Nephron progenitor cell (in vitro differentiated cells): Measurements from ENCODE around the gene SCN2B.
A peak's percentile ranks its signal among the peaks of the same experiment; 100 is the strongest.

Source experiments
- DNase-seq: peaks from one replicate; pipeline ENCODE4 v3.0.0; 2021
- H3K27ac Mint-ChIP-seq: 2 replicates; pipeline ENCODE4 v1.8.0; 2021; ENCODE audit warnings: mild to moderate bottlenecking, moderate library complexity, mixed read lengths
- H3K27me3 Mint-ChIP-seq: 2 replicates; pipeline ENCODE4 v1.8.0; 2021; ENCODE audit warnings: mild to moderate bottlenecking, low read depth, mixed read lengths; ENCODE audit not compliant: poor library complexity
- H3K36me3 Mint-ChIP-seq: 2 replicates; pipeline ENCODE4 v1.8.0; 2021; ENCODE audit warnings: low read depth, mixed read lengths
- H3K4me1 Mint-ChIP-seq: 2 replicates; pipeline ENCODE4 v1.8.0; 2021; ENCODE audit warnings: mixed read lengths
- H3K4me3 Mint-ChIP-seq: 2 replicates; pipeline ENCODE4 v1.8.0; 2021; ENCODE audit warnings: mild to moderate bottlenecking, moderate library complexity, mixed read lengths
- H3K9me3 Mint-ChIP-seq: 2 replicates; pipeline ENCODE4 v1.8.0; 2021; ENCODE audit warnings: mild to moderate bottlenecking, moderate library complexity, mixed read lengths
- TF ChIP-seq, protein P1 (sequence below): fragments of 200-600 bp; sonication (generic); IDR thresholded peaks from 2 replicates; pipeline ENCODE4 v1.5.0; 2021; ENCODE audit warnings: antibody characterized with exemption

Gene SCN2B

DNA sequence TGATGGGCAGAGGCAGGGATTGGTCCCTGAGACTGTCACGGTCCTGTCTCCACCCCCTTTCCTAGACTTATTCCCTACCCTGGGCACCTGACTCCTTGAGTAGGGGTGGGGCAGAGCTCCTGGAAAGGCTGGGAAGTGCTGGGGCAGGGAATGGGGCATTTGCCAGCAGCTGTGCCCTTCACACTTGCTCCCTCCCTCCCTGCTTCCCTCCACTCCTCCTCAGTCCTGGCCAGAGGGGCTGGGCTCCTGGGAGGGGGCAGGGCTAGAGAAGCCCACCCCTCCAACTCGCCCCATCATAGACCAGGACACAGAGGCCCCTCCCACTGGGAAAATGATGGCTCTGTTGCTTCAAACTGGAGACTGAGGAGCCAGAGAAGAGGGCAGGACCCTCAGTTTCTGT, 11.6 kb downstream of the SCN2B start:
- H3K9me3 Mint-ChIP-seq = no peaks in the 10 kb centered on the region
- H3K27ac Mint-ChIP-seq = no peak overlapping the region
- TF ChIP-seq, protein P1, sequence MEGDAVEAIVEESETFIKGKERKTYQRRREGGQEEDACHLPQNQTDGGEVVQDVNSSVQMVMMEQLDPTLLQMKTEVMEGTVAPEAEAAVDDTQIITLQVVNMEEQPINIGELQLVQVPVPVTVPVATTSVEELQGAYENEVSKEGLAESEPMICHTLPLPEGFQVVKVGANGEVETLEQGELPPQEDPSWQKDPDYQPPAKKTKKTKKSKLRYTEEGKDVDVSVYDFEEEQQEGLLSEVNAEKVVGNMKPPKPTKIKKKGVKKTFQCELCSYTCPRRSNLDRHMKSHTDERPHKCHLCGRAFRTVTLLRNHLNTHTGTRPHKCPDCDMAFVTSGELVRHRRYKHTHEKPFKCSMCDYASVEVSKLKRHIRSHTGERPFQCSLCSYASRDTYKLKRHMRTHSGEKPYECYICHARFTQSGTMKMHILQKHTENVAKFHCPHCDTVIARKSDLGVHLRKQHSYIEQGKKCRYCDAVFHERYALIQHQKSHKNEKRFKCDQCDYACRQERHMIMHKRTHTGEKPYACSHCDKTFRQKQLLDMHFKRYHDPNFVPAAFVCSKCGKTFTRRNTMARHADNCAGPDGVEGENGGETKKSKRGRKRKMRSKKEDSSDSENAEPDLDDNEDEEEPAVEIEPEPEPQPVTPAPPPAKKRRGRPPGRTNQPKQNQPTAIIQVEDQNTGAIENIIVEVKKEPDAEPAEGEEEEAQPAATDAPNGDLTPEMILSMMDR = no peak
- H3K4me1 Mint-ChIP-seq = no peaks in the 10 kb centered on the region
- peaks cover 96% of the 10 kb centered on the region for H3K27me3 Mint-ChIP-seq
- no peaks in the 10 kb centered on the region for H3K36me3 Mint-ChIP-seq
- H3K4me3 Mint-ChIP-seq = no peak overlapping the region
- no peak for DNase-seq

DNA sequence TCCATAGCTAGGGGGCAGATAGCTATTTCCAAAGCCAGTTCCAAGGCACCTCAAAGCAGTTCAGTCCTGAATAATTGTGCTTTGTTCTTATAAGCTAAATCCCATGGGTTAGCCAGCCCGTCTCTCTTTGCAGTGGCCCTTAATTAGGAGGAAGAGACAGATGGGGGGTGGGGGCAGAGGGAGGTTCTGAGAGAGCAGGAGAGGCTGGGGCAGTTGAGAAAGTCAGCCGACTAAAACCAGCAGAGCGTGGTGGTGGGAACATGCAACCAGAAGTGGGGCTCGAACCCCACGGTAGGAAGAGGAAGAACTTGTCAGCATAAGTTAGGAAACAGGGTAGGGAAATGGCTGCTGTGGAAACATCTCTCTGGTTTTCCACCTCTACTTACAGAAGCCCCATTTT, 12.9 kb downstream of the SCN2B start:
- no peak overlapping the region for H3K27ac Mint-ChIP-seq

DNA sequence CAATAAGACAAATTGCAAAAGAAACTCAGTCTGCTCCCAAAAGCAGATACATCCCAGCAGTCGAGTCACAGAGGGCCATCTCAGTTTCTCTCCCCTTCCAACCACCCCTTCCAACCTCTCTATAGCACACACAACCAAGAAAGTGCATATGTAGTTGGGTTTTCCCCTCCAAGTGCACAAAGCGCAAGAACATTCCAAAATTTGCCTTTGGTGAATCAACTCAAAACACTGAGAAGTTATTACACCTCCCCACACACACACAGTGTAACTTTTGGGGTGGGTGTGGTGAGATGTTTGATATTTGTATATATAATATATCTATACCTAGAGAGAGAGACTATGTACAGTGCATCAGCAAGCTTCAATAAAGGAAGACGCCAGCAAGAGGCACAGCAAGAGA, 13.6 kb downstream of the SCN2B start:
- Mint-ChIP-seq H3K27ac (no peak overlapping the region), H3K4me3 (no peak overlapping the region), H3K27me3 (peaks cover 96% of the 10 kb centered on the region), H3K9me3 (no peaks in the 10 kb centered on the region), H3K36me3 (no peaks in the 10 kb centered on the region), H3K4me1 (no peaks in the 10 kb centered on the region)
- TF ChIP-seq, protein P1 = no peak
- no peak for DNase-seq

More for the DNA sequence above, 12.9 kb downstream of the SCN2B start:
- no peaks in the 10 kb centered on the region for H3K9me3 Mint-ChIP-seq
- H3K27me3 Mint-ChIP-seq = peaks cover 96% of the 10 kb centered on the region
- no peaks in the 10 kb centered on the region for H3K36me3 Mint-ChIP-seq
- H3K4me3 Mint-ChIP-seq = no peak overlapping the region
- no peaks in the 10 kb centered on the region for H3K4me1 Mint-ChIP-seq
- TF ChIP-seq, protein P1 = no peak
- DNase-seq = no peak

DNA sequence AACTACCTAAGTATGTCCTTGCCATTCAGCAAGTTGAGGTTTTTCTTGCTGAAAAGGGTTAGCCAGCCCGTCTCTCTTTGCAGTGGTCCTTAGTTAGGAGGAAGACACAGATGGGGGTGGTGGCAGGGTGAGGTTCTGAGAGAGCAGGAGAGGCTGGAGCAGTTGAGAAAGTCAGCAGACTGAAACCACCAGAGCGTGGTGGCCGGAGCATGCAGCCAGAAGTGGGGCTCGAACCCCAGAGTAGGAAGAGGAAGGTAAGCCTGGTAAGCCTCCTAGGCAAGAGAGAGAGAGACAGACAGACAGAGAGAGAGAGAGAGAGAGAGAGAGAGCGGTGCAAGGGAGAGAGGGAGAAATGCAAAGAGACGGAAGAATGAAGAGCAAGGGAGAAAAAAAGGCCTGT, 14.7 kb downstream of the SCN2B start:
- DNase-seq = no peak
- TF ChIP-seq, protein P1 = no peak
- no peak overlapping the region for H3K27ac Mint-ChIP-seq

DNA sequence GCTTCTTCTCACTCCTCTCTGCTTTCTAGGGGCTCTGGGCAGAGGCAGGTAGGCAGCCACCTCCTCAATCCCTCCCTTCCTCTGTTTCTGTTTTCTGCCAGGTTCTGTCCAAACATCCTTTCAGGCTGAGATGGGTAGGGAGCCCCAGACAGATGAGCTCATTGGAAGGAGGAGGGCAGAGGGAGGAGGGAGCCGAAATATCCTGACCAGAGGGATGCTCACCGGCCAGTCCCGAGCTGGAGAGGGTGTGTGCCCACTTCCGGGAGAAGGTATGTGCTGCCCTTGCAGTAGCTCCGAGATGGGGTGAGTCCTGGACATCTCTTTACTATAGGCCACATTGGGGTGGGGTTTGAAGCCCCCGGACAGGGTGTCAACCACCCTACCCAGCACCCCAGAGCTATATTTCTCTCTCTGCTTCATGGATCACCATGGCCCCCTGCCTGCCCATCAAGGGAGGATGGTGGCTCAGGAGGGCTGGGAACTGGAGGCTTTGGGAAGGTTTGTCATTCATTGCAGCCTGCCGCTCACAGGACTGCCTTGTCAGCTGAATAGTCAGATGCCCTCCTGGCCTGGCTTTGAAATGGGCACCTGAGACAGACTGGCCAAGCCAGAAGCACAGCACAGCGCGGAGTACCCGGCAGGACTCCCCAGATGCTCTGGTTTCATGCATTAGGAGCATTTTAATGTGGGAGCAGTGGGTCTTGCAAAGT, 19.1 kb downstream of the SCN2B start:
- Mint-ChIP-seq H3K36me3 (no peaks in the 10 kb centered on the region), H3K4me3 (peak overlapping the region; percentile 71), H3K27me3 (peaks cover 100% of the 10 kb centered on the region), H3K9me3 (no peaks in the 10 kb centered on the region), H3K4me1 (peaks cover 35% of the 10 kb centered on the region), H3K27ac (no peak overlapping the region)
- DNase-seq = no peak
- TF ChIP-seq, protein P1 = no peak

More for the DNA sequence above, 14.7 kb downstream of the SCN2B start:
- H3K27me3 Mint-ChIP-seq = peaks cover 96% of the 10 kb centered on the region
- no peak overlapping the region for H3K4me3 Mint-ChIP-seq
- peaks cover 5% of the 10 kb centered on the region for H3K4me1 Mint-ChIP-seq
- no peaks in the 10 kb centered on the region for H3K36me3 Mint-ChIP-seq
- H3K9me3 Mint-ChIP-seq = no peaks in the 10 kb centered on the region
